HG03280 (cell line): ENCODE results near the gene DCT.
"Not testable (repeated sequence)": the region's sequence is repeated elsewhere in the genome, so short reads cannot be mapped to it uniquely, and the experiment has no call there.

Experiments
- ATAC-seq: cut with Tn5 transposase; IDR thresholded peaks from one replicate; pipeline ENCODE4 v1.9.1; 2021; ENCODE audit warnings: mild to moderate bottlenecking, moderate library complexity; ENCODE audit not compliant: unreplicated experiment

The DCT gene

DNA sequence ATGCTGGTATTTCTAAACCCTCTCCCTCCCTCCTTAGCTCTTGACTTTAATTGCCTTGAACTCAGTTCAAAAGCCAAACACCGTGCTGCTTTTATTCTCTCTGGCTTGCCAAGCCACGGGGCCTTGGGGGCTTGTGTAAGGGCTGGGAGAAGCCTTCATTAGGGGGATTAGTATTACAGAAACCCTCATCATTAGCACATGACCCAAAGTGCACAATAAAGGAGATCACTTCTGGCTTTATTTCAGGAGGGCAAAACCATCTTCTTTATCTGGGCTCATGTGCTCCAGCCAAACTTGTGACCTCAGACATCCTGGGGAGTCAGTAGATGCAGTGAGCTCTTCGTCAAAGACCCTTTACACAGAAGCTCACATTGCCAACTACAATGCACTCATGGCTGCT lies at the start of gene DCT:
Gene DCT (minus strand): TSS at position 67 of the 400 bp plus-strand sequence. CDS start 427 bp downstream, outside the sequence.
- ATAC-seq: no peak

DNA sequence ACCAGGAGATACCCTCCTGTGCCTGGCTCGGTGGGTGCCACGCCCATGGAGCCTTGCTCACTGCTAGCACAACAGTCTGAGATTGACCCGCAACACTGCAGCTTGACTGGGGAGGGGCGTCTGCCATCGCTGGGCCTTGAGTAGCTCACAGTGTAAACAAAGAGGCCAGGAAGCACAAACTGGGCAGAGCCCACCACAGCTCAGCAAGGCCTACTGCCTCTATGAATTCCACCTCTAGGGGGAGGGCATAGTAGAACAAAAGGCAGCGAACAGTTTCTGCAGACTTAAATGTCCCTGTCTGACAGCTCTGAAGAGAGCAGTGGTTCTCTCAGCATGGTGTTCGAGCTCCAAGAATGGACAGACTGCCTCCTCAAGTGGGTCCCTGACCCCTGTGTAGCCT lies 47.5 kb upstream of the DCT start:
- ATAC-seq: not testable (repeated sequence)

DNA sequence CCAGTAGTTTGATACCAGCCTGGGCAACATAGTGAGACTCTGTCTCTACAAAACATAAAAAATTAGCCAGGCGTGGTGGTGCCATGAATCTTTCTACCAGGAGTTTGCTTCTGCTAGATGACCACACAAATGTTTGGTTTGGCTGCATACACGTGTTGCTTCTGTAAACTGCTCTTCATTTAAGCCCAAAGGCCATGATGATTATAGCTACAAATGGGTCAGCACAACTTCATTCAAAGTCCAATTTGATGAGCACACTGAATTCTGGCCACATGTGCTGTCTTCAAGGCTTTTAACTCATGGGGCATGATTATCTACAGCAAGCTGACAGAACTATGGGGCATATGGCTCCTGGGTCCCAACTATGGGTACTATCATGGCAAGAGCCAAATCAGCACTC lies 46.3 kb upstream of the DCT start:
- no peak for ATAC-seq

DNA sequence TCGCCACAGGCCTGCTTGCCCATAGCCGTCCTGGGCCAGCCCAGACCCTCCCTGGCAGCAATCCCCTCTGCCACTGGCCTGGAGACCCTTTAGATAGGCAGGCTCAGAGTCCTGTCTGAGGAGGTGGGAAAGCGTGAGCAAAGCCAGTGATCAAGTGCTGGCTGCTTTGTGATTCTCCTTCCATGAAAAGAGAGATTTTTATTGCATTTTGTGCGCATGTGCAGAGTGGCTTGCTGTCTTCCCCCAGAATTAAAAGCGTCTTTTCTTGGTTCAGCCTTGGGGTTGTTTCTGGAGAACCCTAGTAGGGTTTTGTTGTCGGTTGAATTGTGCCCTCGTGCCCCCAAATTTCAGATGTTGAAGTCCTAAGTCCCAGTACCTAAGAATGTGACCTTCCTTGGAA lies 44.9 kb upstream of the DCT start:
- no peak for ATAC-seq

DNA sequence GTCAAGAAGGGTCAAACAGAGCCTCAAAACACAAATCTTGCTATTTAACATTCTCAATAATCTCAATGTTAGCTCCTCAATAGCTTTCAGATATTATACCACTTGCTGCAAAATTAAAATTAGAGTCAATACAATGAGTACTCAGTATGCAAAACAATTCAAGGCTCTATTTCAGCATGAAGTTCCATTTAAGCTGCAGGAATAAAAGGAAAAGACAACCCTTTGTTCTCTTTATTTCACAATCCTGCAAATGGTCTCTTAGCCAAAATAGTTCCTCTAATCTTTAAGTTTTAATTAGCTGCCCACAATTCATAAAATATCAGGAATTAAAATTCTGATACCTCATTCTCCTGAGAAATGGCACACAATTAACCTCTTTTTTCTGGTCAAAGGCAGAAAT lies 40.5 kb upstream of the DCT start:
- ATAC-seq: no peak

DNA sequence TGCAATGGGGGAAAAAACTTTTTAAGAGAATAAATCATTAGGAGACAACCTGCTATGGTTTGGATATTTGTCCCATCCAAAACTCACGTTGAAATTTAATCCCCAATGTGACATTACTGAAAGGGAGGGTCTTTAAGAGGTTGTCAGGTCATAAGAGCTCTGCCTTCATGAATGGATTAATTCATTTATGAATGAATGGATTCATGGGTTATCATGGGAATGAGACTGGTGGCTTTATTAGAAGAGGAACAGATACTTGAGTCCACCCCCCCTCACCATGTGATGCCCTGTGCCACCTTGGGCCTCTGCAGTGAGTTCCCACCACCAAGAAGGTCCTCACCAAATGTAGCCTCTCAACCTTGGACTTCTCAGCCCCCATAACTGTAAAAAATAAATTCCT lies 37.0 kb upstream of the DCT start:
- ATAC-seq: no peak

DNA sequence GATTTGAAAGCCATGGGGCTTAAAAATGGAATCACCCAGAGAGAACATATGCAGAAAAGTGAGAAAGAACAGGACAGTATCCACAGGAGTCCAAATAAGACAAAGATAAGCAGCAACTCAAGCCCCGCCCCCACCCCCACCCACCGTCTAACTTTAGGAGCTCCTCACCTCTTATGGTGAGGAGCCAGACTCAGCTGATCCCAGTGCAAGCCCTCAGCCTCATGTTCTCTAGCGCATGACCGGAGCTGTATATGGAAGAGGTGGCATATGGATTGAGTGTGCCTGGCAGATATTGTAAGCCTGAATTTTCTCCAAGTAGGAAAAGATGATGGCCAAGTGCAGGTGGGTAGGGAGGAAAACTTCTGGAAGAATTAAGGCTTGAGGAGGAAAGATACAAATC lies 36.4 kb upstream of the DCT start:
- no peak for ATAC-seq

DNA sequence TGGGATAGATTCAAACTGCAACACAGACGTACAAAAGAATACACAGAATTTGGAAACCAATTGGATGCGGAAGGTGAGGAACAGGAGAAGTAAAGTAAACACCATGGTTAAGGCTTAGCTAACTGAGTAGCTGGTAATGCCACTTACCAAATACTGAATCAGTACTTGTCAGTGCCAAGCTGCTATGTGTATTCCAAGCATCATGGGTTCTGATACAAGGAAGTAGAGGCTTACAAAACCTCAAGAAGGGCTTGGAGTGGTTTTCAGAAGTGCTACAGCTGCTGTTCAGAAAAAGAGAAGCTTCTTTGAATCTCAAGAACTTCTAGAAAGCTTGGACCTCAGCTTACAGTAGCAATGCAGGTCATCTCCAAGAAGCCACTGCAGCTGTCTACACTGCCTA lies 35.9 kb upstream of the DCT start:
- no peak for ATAC-seq

DNA sequence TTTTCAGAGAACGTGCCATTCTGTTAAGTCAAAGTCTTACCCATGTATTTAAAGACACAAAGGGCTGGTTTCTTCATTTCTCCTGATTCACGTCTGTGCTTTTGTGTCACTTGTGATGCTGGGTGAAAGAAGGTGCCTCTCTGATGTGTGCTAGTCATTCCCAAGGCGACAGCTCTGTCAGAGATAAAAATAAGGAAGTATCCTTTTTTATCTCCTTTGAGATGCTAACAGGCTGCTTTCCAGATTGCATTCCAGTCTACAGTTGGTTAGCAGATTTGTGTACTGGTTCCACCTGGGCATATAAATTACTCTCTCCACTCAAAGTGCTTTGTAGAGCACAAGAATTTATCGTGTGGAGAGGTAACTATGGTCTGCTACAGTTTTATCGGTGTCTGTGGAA lies 33.5 kb upstream of the DCT start:
- no peak for ATAC-seq

DNA sequence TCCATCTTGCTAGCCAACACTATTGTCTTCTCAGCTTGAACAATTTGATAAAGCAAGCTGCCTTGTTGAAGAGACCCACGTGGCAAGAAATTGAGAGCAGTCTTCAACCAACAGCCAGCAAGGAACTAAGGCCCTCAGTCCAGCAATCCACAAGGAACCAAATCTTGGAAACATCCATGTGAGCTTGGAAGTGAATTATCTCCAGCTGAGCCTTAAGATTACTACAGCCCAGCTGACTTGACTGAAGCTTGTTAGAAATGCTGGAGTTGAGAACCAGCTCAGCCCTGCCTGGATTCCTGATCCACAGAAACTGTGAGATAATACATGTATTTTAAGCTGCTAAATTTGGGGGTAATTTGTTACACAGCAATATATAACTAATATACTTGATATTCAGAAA lies 26.2 kb upstream of the DCT start:
- ATAC-seq: no peak

DNA sequence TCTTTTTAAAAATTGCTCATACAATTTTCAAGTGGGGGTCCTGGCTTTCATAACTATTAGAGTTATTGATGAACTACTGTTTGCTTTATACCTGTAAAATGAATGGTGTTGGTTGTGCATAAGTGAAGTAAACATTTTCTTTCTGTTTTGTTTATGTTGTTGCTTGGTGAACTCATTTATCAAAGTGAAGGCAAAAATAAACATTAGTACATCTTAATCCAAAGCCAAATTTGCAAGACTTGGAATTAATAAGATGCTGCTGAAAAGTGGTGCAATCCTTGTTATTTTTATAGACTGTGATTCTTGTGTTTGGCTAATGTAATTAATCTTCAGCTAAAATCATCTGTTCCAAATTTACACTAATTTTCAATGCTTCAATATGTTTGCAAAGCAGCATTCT lies 24.4 kb upstream of the DCT start:
- no peak for ATAC-seq

DNA sequence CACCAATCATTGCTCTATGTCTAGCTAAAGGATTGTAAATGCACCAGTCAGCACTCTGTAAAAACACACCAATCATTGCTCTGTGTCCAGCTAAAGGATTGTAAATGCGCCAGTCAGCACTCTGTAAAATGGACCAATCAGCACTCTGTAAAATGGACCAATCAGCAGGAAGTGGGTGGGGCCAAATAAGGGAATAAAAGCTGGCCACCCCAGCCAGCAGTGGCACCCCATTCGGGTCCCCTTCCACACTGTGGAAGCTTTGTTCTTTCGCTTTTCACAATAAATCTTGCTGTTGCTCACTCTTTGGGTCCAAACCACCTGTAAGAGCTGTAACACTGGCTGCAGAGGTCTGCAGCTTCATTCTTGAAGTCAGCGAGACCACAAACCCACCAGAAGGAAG lies 19.3 kb upstream of the DCT start:
- ATAC-seq: not testable (repeated sequence)

DNA sequence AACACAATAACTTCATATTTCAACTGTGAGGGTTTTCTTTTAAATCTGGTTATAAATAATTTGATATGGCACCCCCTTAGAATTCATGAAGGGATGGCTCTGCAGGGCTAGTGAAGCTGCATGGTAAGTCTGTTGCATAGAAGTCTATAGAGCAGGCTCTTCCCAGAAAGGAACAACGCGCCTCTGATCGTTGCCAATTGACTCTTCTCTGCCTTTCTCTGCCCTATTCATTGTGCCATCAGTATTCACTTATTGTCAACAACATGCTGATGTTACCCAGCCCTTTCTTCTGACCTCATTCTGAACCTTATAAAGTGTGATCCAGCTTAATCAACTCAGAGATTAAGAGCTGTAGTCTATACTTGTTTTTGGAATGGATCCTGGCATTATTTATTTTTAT lies 16.3 kb upstream of the DCT start:
- ATAC-seq: no peak

DNA sequence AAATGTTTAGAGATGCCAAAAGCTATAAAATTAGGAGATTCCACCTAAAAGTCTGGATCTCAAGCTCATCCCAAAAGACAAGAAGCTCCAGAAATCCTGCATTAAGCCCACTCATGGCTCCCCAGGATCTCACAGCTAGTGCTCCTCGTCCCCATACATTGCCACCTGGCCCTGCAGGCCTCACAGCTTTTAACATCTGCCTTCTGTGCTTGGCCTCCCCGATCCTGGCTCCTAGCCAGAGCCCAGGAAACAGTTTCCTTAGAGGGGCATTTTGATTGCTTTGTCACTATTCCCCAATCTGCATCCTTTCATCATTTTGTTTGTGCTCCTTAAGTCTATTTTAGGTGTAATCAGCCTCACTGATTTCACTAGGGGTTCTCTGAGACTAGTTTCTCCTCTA lies 14.5 kb upstream of the DCT start:
- no peak for ATAC-seq

DNA sequence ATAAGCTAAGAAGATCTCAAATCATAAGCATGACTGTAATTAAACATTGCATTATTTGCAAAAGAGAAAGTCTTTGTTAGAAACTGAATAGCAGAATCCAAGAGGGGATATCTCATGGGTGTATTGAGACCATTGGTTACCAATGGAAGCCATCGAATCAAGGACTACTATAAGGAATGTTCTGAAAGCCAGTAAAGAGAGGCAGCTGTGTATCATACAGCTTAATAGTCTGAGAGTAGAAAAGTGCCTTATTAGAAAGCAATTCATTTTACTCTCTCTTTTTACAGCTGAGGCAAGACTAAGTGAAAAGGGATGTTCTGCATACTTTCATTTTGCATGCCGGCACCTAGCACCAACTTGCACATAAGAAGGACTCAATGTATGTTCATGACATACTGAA lies 7.6 kb upstream of the DCT start:
- ATAC-seq: no peak

DNA sequence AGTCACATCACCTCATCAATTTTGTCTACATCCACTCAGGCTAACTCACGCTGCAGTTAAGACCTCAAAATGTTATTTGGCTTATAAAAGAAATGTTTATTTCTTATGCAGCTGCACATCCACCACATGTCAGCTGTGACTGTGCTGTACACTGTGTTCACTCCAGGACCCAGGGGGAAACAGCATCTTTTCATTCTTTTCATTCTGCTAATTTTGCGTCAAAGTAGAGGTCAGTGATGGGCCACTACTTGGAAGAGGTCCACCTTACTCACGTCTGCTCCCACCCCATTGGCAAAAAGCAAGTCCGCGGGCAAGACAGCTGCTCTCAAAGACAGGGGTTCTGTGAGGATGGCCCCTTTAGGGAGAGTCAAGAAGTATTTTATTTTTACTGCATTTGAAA lies 4.5 kb upstream of the DCT start:
- no peak for ATAC-seq

DNA sequence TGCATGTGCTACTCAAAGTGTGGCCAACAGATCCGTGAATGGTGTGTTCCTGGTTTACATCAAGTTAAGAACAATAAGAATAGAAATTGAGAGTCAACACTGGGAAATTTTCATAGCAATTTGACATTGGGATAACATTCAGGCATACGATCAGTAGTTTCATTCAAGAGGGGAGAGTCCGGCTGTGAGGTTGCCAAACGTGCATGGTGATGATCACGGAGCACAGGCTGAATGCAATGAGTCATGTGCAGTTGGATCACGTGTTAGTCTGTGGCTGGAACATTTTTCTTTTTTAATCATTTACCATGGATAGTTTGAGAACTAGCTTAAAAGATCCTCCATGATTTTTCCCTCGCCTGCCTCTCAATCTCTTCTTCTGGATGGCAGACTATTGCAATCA lies 2.5 kb upstream of the DCT start:
- ATAC-seq: no peak

DNA sequence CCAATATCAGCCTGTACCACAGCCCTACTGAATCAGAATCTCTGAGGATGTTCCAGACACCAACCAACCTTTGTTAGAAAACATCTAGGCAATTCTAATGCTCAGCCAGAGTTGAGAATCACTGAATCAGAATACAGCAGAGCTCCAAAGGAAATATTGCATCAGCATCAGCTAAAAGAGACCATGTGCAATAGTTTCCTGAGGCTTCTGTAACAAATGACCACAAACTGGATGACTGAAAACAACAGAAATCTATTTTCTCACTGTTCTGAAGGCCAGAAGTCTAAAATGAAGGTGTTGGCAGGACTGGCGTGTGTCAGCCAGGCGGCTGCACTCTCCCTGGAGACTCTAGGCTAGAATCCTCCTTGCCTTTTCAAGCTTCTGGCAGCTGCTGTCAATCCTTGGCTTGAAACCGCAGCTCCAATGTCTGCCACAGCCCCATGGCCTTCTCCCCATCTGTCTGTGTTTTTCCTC lies 1.2 kb upstream of the DCT start:
- ATAC-seq: no peak

DNA sequence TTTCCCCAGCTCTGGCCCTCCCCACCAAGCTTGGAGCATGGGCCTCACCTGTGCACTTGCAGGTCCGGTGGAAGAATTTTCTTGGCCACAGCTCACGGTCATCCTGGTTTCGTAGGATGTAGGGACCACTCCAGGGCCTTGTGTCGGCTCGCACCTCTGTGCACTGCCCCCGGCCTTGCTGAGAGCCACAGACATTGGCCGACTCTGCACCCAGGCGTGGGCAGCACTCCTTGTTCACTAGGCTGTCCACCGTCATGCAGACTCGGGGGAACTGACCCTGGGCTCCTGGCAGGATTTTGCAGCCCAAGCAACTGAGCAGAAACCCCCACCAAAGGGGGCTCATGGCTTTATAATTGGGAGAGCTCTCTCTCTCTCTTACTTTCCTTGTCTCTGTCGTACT lies 569 bp downstream of the DCT start:
- ATAC-seq: no peak

DNA sequence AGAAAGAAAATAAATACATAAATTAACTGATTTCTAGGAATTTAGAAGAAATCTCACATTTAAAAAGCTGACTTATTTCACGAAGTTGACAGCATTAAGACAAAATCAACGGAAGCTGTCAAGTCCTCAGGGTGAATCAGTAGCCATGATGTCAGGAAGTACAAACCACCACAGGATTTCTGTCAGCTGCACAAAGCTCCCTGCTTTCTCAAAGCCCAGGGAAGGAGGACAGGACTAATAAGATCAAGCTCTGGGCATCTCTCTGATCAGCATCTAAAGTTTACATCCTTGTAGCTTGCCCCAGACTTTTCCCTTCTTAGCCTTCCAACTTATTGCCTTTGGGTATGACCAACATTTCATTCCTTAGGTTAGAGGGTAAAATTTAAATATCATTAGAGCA lies 9.4 kb downstream of the DCT start:
- ATAC-seq: no peak

DNA sequence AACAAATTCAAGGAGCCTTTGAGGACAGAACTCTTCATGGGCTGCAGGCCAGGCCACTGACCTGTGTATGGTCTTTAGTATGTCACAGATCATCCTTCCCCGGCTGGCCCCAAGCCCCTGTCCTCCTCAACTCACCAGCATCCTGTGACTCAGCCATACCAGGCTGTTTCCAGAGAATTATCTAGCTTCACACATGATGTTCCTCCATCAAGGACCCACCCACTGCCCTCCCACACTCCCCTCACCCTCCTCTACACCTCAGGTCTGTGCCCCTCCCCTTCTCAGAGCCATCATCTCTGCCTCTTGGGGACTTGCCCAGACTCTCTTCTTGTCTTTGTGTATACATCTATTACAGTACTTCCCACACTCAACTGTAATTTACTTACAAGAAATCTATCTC lies 14.7 kb downstream of the DCT start:
- no peak for ATAC-seq

DNA sequence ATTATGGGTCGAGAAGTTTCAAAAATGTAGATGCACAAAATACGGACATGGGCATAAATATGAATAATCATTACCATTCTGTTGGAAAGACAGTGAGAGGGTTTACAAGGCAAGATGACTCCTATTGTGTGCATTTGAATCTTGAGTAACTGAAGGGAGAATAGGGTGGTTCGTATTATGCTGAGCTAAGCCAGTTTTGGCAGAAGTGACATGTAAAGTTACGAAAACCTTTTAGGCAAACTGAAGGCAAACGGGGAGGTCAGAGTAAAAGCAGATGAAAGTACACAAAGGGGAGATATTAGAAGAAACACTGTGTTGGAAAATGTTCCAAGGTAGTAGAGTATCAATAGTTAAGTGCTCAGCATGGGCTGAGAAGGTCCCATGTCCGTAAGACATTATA lies 16.8 kb downstream of the DCT start:
- ATAC-seq: no peak

DNA sequence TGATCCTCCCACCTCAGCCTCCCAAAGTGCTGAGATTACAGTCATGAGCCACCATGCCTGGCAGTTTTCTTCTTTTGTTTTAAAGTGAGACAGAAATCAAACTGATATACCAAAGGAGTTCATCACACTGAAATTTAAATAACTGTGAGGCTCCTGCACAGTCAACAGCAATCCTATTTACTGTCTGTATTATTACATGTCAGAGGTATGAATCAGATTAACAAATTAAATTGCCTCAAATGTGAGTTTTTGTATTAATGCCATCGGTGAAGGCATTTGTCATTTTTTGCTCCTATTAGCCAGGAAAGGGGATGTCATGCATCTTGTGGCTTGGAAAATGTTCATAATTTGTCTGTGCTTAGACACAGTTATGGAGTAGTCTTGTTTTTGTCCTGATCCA lies 20.4 kb downstream of the DCT start:
- no peak for ATAC-seq

DNA sequence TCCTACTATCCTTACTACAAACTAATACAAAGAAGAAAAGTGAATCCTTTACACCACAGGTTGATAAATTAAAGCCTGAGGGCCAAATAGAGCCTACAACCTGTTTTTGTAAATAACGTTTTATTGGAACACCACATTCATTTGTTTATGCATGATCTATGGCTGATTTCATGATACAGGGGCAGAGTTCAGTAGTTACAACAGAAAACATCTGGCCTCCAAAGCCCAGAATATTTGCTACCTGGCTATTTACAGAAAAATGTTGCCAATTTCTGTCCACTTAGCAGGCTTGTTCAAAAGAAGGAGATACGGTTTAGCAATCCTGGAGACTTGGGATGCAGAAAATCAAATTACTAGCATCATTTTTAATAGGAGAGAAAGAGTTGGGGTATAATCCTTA lies 24.1 kb downstream of the DCT start:
- no peak for ATAC-seq
